Parathyroid adenoma (tissue), 2 donors: ENCODE measurements around the gene TMEM140.
"Not testable (repeated sequence)": the region's sequence is repeated elsewhere in the genome, so short reads cannot be mapped to it uniquely, and the experiment has no call there.

Source experiments
- H2AFZ ChIP-seq: fragments of 300-600 bp; sonication (generic); one replicate; pipeline ENCODE4 v1.7.0; 2017; ENCODE audit warnings: antibody characterized with exemption, mild to moderate bottlenecking
- H3K27ac ChIP-seq: fragments of 300-600 bp; sonication (generic); one replicate; pipeline ENCODE4 v1.7.0; 2017
- H3K27me3 ChIP-seq: fragments of 300-600 bp; sonication (generic); one replicate; pipeline ENCODE4 v1.7.0; 2017; ENCODE audit warnings: low read length; ENCODE audit not compliant: control insufficient read depth, insufficient read depth
- H3K36me3 ChIP-seq: fragments of 300-600 bp; sonication (generic); one replicate; pipeline ENCODE4 v1.7.0; 2017; ENCODE audit warnings: low read length; ENCODE audit not compliant: control insufficient read depth, insufficient read depth
- H3K4me1 ChIP-seq: fragments of 300-600 bp; sonication (generic); one replicate; pipeline ENCODE4 v1.7.0; 2017; ENCODE audit warnings: control low read depth
- H3K4me2 ChIP-seq: fragments of 300-600 bp; sonication (generic); one replicate; pipeline ENCODE4 v1.7.0; 2017; ENCODE audit warnings: low read length
- H3K4me3 ChIP-seq: fragments of 300-600 bp; sonication (generic); one replicate; pipeline ENCODE4 v1.7.0; 2017; ENCODE audit warnings: low read depth, low read length
- H3K79me2 ChIP-seq: fragments of 300-600 bp; sonication (generic); one replicate; pipeline ENCODE4 v1.7.0; 2017; ENCODE audit warnings: control low read depth
- H3K9ac ChIP-seq: fragments of 300-600 bp; sonication (generic); one replicate; pipeline ENCODE4 v1.7.0; 2017; ENCODE audit warnings: mild to moderate bottlenecking
- H3K9me3 ChIP-seq: fragments of 300-600 bp; sonication (generic); one replicate; pipeline ENCODE4 v1.7.0; 2017; ENCODE audit warnings: low read length; ENCODE audit not compliant: control insufficient read depth
- TF ChIP-seq, protein P1 (sequence below): fragments of 300-600 bp; sonication (generic); IDR thresholded peaks from one replicate; pipeline ENCODE4 v1.7.0; 2017; ENCODE audit warnings: antibody characterized with exemption, mild to moderate bottlenecking
- donor health status: primary hyperparathyroidism.

Gene TMEM140

DNA sequence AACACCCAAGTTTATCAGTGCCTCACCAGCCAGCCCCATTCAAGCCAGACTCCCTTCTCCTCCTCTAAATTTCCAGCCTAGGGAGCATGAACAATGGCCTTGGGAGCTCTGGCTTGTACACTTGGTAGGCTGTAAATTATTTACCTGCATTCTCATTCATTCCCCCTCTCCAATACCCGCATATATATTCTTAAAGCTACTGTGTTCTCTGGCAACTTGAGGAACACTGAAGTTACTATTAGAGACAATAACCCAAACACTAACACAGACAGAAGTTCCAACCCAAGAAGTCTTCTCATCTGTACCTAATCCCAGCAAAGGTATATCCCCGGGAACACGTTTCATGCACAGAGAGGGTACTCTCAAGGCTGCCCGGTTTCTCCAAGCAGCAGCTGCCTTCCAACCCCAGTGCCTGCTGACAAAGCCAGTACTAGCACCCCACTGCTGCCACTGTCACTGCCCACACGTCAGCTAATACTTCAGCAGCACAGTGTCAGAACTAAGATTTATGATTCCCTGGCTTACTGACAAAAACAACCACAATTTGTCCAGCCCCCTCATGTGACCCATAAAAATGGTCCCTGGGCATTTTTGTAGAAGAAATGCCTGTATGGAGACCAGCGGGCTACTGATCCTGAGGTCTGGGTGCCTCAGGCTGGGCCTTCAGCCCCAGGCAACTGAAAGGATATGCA, 60.4 kb downstream of the TMEM140 start:
- no peak overlapping the region for H3K9ac ChIP-seq
- no peak overlapping the region for H3K4me2 ChIP-seq
- no peaks in the 10 kb centered on the region for H3K27me3 ChIP-seq
- no peaks in the 10 kb centered on the region for H3K9me3 ChIP-seq
- no peaks in the 10 kb centered on the region for H3K36me3 ChIP-seq
- peaks cover 4% of the 10 kb centered on the region for H3K4me1 ChIP-seq
- no peak overlapping the region for H3K4me3 ChIP-seq
- TF ChIP-seq, protein P1, sequence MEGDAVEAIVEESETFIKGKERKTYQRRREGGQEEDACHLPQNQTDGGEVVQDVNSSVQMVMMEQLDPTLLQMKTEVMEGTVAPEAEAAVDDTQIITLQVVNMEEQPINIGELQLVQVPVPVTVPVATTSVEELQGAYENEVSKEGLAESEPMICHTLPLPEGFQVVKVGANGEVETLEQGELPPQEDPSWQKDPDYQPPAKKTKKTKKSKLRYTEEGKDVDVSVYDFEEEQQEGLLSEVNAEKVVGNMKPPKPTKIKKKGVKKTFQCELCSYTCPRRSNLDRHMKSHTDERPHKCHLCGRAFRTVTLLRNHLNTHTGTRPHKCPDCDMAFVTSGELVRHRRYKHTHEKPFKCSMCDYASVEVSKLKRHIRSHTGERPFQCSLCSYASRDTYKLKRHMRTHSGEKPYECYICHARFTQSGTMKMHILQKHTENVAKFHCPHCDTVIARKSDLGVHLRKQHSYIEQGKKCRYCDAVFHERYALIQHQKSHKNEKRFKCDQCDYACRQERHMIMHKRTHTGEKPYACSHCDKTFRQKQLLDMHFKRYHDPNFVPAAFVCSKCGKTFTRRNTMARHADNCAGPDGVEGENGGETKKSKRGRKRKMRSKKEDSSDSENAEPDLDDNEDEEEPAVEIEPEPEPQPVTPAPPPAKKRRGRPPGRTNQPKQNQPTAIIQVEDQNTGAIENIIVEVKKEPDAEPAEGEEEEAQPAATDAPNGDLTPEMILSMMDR, result no peak
- no peak overlapping the region for H3K27ac ChIP-seq
- no peaks in the 10 kb centered on the region for H3K79me2 ChIP-seq
- no peak overlapping the region for H2AFZ ChIP-seq

DNA sequence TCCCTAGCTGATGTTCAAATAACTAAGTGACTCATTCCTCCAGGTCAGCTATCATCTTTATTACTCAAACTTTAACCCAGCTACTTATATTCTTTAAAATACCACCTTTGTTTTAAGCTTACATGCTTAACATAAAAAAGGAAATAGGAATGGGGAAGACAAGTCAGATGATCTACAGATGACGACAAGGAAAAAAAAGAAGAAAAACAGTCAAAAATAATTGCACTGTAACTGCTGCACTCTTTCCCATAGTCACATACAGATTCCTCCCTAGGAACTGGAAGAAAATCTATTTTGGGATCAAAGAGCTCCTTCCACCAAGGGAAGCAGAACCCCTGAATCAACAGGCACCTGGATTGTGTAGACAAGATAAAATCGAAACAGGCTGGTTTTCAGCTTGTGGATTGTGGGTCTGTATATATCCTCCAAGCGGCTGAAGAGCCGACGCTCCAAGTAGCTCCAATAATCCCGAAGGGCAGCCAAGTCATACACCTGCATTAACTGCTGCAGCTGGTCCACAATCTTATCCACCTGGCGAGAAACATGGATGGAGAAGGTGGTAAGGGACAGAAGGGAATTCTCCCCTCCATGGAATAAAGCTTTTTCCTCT, 61.5 kb downstream of the TMEM140 start:
- Histone ChIP-seq H3K9ac (no peak overlapping the region), H3K4me2 (no peak overlapping the region), H2AFZ (no peak overlapping the region), H3K27me3 (no peaks in the 10 kb centered on the region), H3K4me3 (no peak overlapping the region), H3K36me3 (no peaks in the 10 kb centered on the region), H3K4me1 (peaks cover 4% of the 10 kb centered on the region), H3K79me2 (no peaks in the 10 kb centered on the region), H3K27ac (no peak overlapping the region), H3K9me3 (no peaks in the 10 kb centered on the region)
- TF ChIP-seq, protein P1, result no peak

DNA sequence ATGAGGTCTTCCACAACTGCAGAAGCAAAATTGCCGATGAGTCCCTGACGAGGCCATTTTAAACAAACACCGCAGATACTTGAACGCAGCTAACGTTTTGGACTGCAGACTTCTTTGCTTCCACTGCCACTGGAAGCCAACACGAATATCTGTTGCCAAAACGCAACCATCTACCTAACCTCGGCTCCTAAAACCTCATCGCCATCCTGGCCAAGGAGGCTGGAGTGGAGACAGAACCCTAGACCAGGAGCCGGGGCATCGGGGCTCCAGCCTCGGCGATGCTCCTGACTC, 63.0 kb downstream of the TMEM140 start:
- H3K27me3 ChIP-seq, result no peaks in the 10 kb centered on the region
- peak overlapping the region; percentile 65 for H3K27ac ChIP-seq
- H3K79me2 ChIP-seq, result no peaks in the 10 kb centered on the region
- H3K4me1 ChIP-seq, result peaks cover 4% of the 10 kb centered on the region
- peak overlapping the region; percentile 77 for H3K4me2 ChIP-seq
- H3K9ac ChIP-seq, result no peak overlapping the region
- H2AFZ ChIP-seq, result peak overlapping the region; percentile 86
- no peaks in the 10 kb centered on the region for H3K9me3 ChIP-seq
- TF ChIP-seq, protein P1, result no peak
- no peaks in the 10 kb centered on the region for H3K36me3 ChIP-seq
- peak overlapping the region; percentile 85 for H3K4me3 ChIP-seq

DNA sequence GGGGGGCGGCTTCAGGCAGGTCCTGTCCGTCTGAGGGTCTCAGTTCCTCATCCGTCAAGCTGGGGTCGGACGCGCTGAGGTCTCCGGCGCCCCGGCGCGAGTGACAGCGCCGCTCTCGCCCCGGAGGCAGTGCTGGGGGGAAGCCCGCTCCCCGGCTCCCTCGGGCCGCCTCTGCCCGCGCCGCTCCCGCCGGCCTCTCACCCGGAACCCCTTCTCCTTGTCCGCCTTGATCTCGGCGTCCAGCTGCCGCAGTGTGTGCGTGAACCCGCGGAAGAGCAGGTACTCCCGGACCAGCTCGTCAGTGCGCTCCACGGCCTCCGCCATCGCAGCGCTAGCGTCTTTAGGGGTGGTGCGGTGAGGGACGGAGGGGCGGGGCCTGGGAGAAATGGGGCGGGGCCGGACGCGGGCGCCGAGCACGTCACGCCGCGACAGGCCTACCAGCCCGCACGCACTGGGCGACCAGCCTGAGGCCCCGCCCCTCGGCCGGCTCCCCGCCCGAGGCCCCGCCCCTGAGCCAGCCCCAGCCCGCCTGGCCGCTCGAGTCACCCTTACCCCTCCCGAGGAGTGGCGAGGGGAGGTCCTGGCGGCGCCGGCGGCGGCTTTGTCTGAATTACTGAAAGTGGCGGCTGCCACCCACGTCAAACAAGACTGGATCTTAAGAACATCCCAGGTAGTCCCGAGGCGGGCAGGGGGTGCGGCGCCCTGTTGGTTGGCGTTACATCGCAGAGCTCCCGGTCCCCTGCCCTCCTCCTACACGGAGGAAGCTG, 63.5 kb downstream of the TMEM140 start, which contains the start of gene WDR91:
Gene WDR91 (minus strand): TSS at position 348 of the 767 bp plus-strand sequence. CDS start 24 bp downstream, at position 324.
- TF ChIP-seq, protein P1, result no peak
- Histone ChIP-seq H3K9ac (peak within 1 kb of the TSS; percentile 56), H3K79me2 (no peaks in the 10 kb centered on the region), H3K36me3 (no peaks in the 10 kb centered on the region), H3K4me3 (peak within 1 kb of the TSS; percentile 85), H3K9me3 (no peaks in the 10 kb centered on the region), H2AFZ (peak within 1 kb of the TSS; percentile 100), H3K27ac (peak within 1 kb of the TSS; percentile 65), H3K4me1 (peaks cover 4% of the 10 kb centered on the region), H3K4me2 (peak within 1 kb of the TSS; percentile 80), H3K27me3 (no peaks in the 10 kb centered on the region)

DNA sequence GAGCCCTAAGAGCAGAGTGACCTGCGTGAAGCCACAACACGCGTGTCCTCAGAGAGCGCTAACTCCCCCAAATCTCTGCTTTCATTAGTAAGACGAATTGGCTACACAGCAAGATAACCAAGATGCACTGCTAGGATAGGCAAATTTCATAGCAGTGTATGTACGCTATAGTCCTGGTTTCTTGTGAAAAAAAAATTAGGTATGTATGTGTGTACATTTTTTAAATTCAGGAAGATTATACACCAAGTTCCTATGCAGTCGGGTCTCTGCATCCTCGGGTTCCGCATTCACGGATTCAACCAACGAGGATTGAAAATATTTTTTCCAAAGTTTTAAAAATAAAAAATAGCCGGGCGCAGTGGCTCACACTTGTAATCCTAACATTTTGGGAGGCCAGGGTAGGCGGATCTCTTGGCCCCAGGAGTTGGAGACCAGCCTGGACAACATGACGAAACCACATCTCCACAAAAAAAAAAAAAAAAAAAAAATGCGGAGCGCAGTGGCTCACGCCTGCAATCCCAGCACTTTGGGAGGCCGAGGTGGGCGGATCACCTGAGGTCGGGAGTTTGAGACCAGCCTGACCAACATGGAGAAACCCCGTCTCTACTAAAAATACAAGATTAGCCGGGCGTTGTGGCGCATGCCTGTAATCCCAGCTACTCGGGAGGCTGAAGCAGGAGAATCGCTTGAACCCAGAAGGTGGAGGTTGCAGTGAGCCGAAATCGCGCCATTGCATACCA, 64.2 kb downstream of the TMEM140 start:
- not testable (repeated sequence) for H3K79me2 ChIP-seq, H3K36me3 ChIP-seq, H3K27me3 ChIP-seq, H3K9me3 ChIP-seq, H3K4me1 ChIP-seq
- peak overlapping the region; percentile 80 for H3K4me2 ChIP-seq
- peak overlapping the region; percentile 100 for H2AFZ ChIP-seq
- peak overlapping the region; percentile 65 for H3K27ac ChIP-seq
- peak overlapping the region; percentile 56 for H3K9ac ChIP-seq
- H3K4me3 ChIP-seq, result peak overlapping the region; percentile 80
